Measurements from ENCODE around the gene LYSMD1. TPM values are rescaled to one million over a fixed set of nuclear protein-coding genes. Genes with fewer than 3 reads are reported as not detected.

LYSMD1 gene
- total RNA-seq, 2 experiments from 2014 or later: 3.7 to 4.3 TPM

- POLR2A ChIA-PET: interaction anchor here (0.7 kb wide), 1 partner anchor 60 kb away, joined by 3 read pairs; the partner anchor contains the start of gene PIP5K1A
Measured at GRCh38 chr1:151137789-151138188, 27.9 kb downstream of the LYSMD1 start.

GRCh38 chr1:151135433-151136385 is 30.0 kb downstream of the LYSMD1 start:
- no peak overlapping the region for H3K27ac Mint-ChIP-seq
- POLR2A ChIA-PET: interaction anchor here (1.0 kb wide), 1 partner anchor 10 kb away, joined by 3 read pairs; no protein-coding TSS in a partner anchor

More at GRCh38 chr1:151137789-151138188, 27.9 kb downstream of the LYSMD1 start:
- CTCF ChIA-PET: interaction anchor here (1.0 kb wide), 1 partner anchor 114 kb away, joined by 3 read pairs; no protein-coding TSS in a partner anchor
- H3K36me3 Mint-ChIP-seq (ENCODE audit: low read depth): no peaks in the 10 kb centered on the region
- ATAC-seq (no peak), DNase-seq (no peak)
- H3K4me1 Mint-ChIP-seq (ENCODE audit: low read depth): peaks cover 13% of the 10 kb centered on the region
- no peak overlapping the region for H3K4me3 Mint-ChIP-seq
- H3K27ac Mint-ChIP-seq: no peak overlapping the region
- H3K27me3 Mint-ChIP-seq (ENCODE audit: low read depth): no peaks in the 10 kb centered on the region
- H3K9me3 Mint-ChIP-seq (ENCODE audit: insufficient read depth): no peaks in the 10 kb centered on the region

GRCh38 chr1:151134991-151135390 is 30.7 kb downstream of the LYSMD1 start:
- H3K9me3 Mint-ChIP-seq (ENCODE audit: insufficient read depth): no peaks in the 10 kb centered on the region
- no peak overlapping the region for H3K27ac Mint-ChIP-seq
- H3K4me1 Mint-ChIP-seq (ENCODE audit: low read depth): peaks cover 29% of the 10 kb centered on the region
- no peak for DNase-seq
- ChIA-PET CTCF (interaction anchor here (0.9 to 2.9 kb wide), 7 partner anchors 10 to 36 kb away, joined by 3 to 15 read pairs (median 4); partner anchors contain the start of gene TNFAIP8L2), POLR2A (interaction anchor here (1.0 kb wide), 1 partner anchor 9 kb away, joined by 3 read pairs; no protein-coding TSS in a partner anchor)
- ATAC-seq: no peak
- H3K27me3 Mint-ChIP-seq (ENCODE audit: low read depth): peaks cover 3% of the 10 kb centered on the region
- H3K36me3 Mint-ChIP-seq (ENCODE audit: low read depth): peaks cover 4% of the 10 kb centered on the region
- H3K4me3 Mint-ChIP-seq: no peak overlapping the region

More at GRCh38 chr1:151135433-151136385, 30.0 kb downstream of the LYSMD1 start:
- ATAC-seq (no peak), DNase-seq (no peak)
- H3K4me1 Mint-ChIP-seq (ENCODE audit: low read depth): peaks cover 25% of the 10 kb centered on the region
- H3K36me3 Mint-ChIP-seq (ENCODE audit: low read depth): peaks cover 1% of the 10 kb centered on the region
- peaks cover 3% of the 10 kb centered on the region for H3K27me3 Mint-ChIP-seq (ENCODE audit: low read depth)
- H3K9me3 Mint-ChIP-seq (ENCODE audit: insufficient read depth): no peaks in the 10 kb centered on the region
- no peak overlapping the region for H3K4me3 Mint-ChIP-seq
- CTCF ChIA-PET: interaction anchor here (0.9 to 2.9 kb wide), 8 partner anchors 9 to 111 kb away, joined by 3 to 15 read pairs (median 4); partner anchors contain the start of gene TNFAIP8L2

- Mint-ChIP-seq H3K4me3 (no peak overlapping the region), H3K4me1 (ENCODE audit: low read depth) (peaks cover 29% of the 10 kb centered on the region), H3K27ac (no peak overlapping the region), H3K27me3 (ENCODE audit: low read depth) (peaks cover 3% of the 10 kb centered on the region), H3K36me3 (ENCODE audit: low read depth) (peaks cover 4% of the 10 kb centered on the region), H3K9me3 (ENCODE audit: insufficient read depth) (no peaks in the 10 kb centered on the region)
- POLR2A ChIA-PET: interaction anchor here (0.9 kb wide), 1 partner anchor 13 kb away, joined by 4 read pairs; the partner anchor contains the start of gene SEMA6C
- CTCF ChIA-PET: interaction anchor here (0.9 to 2.9 kb wide), 4 partner anchors 10 to 35 kb away, joined by 3 to 15 read pairs (median 8); partner anchors contain the start of gene TNFAIP8L2
- DNase-seq (no peak), ATAC-seq (no peak)
Measured at GRCh38 chr1:151134396-151134795, 31.3 kb downstream of the LYSMD1 start.

- no peak for ATAC-seq
- POLR2A ChIA-PET: no interaction called here
- Mint-ChIP-seq H3K4me3 (no peak overlapping the region), H3K4me1 (ENCODE audit: low read depth) (peaks cover 29% of the 10 kb centered on the region), H3K27me3 (ENCODE audit: low read depth) (peaks cover 3% of the 10 kb centered on the region), H3K36me3 (ENCODE audit: low read depth) (peaks cover 4% of the 10 kb centered on the region), H3K9me3 (ENCODE audit: insufficient read depth) (no peaks in the 10 kb centered on the region), H3K27ac (no peak overlapping the region)
- DNase-seq: no peak
- CTCF ChIA-PET: interaction anchor here (0.9 to 2.9 kb wide), 2 partner anchors 22 to 24 kb away, joined by 3 to 15 read pairs; partner anchors contain the start of gene TNFAIP8L2
Measured at GRCh38 chr1:151133018-151133806, 32.5 kb downstream of the LYSMD1 start.

GRCh38 chr1:151132335-151133017 is 33.2 kb downstream of the LYSMD1 start:
- Mint-ChIP-seq H3K4me1 (ENCODE audit: low read depth) (peaks cover 29% of the 10 kb centered on the region), H3K4me3 (no peak overlapping the region), H3K36me3 (ENCODE audit: low read depth) (peaks cover 4% of the 10 kb centered on the region), H3K27ac (no peak overlapping the region), H3K27me3 (ENCODE audit: low read depth) (peaks cover 3% of the 10 kb centered on the region), H3K9me3 (ENCODE audit: insufficient read depth) (no peaks in the 10 kb centered on the region)
- ATAC-seq (no peak), DNase-seq (no peak)
- POLR2A ChIA-PET: no interaction called here
- CTCF ChIA-PET: interaction anchor here (4.5 kb wide), 1 partner anchor 33 kb away, joined by 22 read pairs; no protein-coding TSS in a partner anchor

- Mint-ChIP-seq H3K4me3 (peak overlapping the region; percentile 69), H3K4me1 (ENCODE audit: low read depth) (peaks cover 29% of the 10 kb centered on the region), H3K27ac (peak overlapping the region; percentile 68), H3K27me3 (ENCODE audit: low read depth) (peaks cover 3% of the 10 kb centered on the region), H3K36me3 (ENCODE audit: low read depth) (peaks cover 4% of the 10 kb centered on the region), H3K9me3 (ENCODE audit: insufficient read depth) (no peaks in the 10 kb centered on the region)
- ATAC-seq: no peak
- CTCF ChIA-PET: interaction anchor here (0.9 to 4.5 kb wide), 6 partner anchors 10 to 107 kb away, joined by 3 to 22 read pairs (median 7); partner anchors contain the start of gene TNFAIP8L2
- DNase-seq: no peak
- POLR2A ChIA-PET: interaction anchor here (1.1 to 1.5 kb wide), 2 partner anchors 25 to 123 kb away, joined by 3 to 12 read pairs; partner anchors contain the start of genes PSMD4 and TNFAIP8L2
Measured at GRCh38 chr1:151131701-151132334, 33.9 kb downstream of the LYSMD1 start.

GRCh38 chr1:151130987-151131586 is 34.6 kb downstream of the LYSMD1 start:
- peaks cover 3% of the 10 kb centered on the region for H3K27me3 Mint-ChIP-seq (ENCODE audit: low read depth)
- H3K4me1 Mint-ChIP-seq (ENCODE audit: low read depth): peaks cover 25% of the 10 kb centered on the region
- peak overlapping the region; percentile 68 for H3K27ac Mint-ChIP-seq
- no peaks in the 10 kb centered on the region for H3K9me3 Mint-ChIP-seq (ENCODE audit: insufficient read depth)
- POLR2A ChIA-PET: interaction anchor here (0.8 to 1.5 kb wide), 4 partner anchors 26 to 124 kb away, joined by 3 to 12 read pairs (median 3); partner anchors contain the start of genes PSMD4 and TNFAIP8L2
- ATAC-seq: peak; percentile 100
- CTCF ChIA-PET: interaction anchor here (0.9 to 4.5 kb wide), 7 partner anchors 11 to 106 kb away, joined by 3 to 22 read pairs (median 5); partner anchors contain the start of gene TNFAIP8L2
- H3K4me3 Mint-ChIP-seq: peak overlapping the region; percentile 69
- peak; percentile 88 for DNase-seq
- peaks cover 4% of the 10 kb centered on the region for H3K36me3 Mint-ChIP-seq (ENCODE audit: low read depth)

GRCh38 chr1:151128800-151129199 is 36.9 kb downstream of the LYSMD1 start:
- Mint-ChIP-seq H3K27me3 (ENCODE audit: low read depth) (peaks cover 3% of the 10 kb centered on the region), H3K4me1 (ENCODE audit: low read depth) (peaks cover 16% of the 10 kb centered on the region)

More at GRCh38 chr1:151128800-151129199, 36.9 kb downstream of the LYSMD1 start:
- DNase-seq: no peak
- ChIA-PET POLR2A (no interaction called here), CTCF (interaction anchor here (4.5 kb wide), 1 partner anchor 30 kb away, joined by 22 read pairs; no protein-coding TSS in a partner anchor)
- no peak for ATAC-seq
- Mint-ChIP-seq H3K4me3 (no peak overlapping the region), H3K9me3 (ENCODE audit: insufficient read depth) (no peaks in the 10 kb centered on the region), H3K27ac (no peak overlapping the region), H3K36me3 (ENCODE audit: low read depth) (peaks cover 4% of the 10 kb centered on the region)
